Measurements from ENCODE around the gene APOL6. TPM values are rescaled to one million over a fixed set of nuclear protein-coding genes. Genes with fewer than 3 reads are reported as not detected.

The APOL6 gene
- total and polyA plus RNA-seq, 2 donors (not counting 3 experiments of a cell fraction or from before 2014, with no cell fraction given): 0.33 to 3.0 TPM

DNA sequence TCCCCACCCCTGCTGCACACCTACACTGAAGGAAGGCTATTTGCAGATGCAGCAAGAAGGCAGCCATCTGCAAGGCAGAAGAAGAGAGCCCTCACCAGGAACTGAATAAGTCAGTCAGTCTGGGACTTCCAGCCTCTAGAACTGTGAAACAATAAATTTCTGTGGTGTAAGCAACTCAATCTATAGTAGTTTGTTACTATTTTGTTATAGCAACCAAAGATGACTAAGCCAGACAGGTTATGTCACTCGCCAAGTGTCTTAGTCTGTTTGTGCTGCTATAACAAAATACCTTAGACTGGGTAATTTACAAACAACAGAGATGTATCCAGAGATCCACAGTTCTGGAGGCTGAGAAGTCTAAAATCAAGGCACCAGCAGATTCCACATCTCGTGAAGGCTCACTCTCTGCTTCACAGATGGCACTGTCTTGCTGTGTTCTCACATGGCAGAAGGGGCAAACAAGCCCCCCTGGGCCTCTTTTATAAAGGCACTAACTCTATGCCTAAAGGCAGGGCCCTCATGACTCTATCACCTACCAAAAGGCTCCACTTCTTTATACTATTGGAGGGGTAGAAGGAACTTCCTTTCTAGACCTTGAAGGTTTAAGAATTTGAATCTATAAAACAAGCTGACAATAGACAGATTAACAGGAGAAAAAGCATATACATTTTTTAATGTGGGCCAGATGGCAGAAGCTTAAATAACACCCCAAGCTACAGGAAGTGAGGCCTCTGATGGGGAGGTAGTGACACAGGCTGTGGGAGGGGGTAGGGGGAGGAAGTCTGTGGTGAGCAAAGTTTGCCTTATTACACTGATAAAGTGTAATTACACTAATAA is 12.3 kb downstream of the APOL6 start:
- Histone ChIP-seq H4K20me1 (replicated peaks; ENCODE audit: control insufficient read depth, extremely low read depth, insufficient read depth, low read length) (no peaks in the 10 kb centered on the region), H3K4me1 (ENCODE audit: control insufficient read depth, extremely low read depth, insufficient read depth, low read length) (peaks cover 4% of the 10 kb centered on the region), H3K36me3 (ENCODE audit: control insufficient read depth in 2 of 2, extremely low read depth in 1 of 2, insufficient read depth in 2 of 2, low read length in 2 of 2) (no peaks in the 10 kb centered on the region), H3K4me3 (replicated peaks in 1 of 3; ENCODE audit: insufficient read depth in 1 of 3, low read depth in 1 of 3, low read length in 3 of 3) (no peak overlapping the region), H3K9me1 (replicated peaks; ENCODE audit: control insufficient read depth, extremely low read depth, insufficient read depth, low read length) (no peaks in the 10 kb centered on the region), H3K9ac (replicated peaks; ENCODE audit: extremely low read depth, insufficient read depth, low read length) (no peak overlapping the region), H3K79me2 (ENCODE audit: control insufficient read depth, insufficient read depth, low read length) (no peaks in the 10 kb centered on the region), H3K27me3 (ENCODE audit: control insufficient read depth in 2 of 2, insufficient read depth in 2 of 2, low read length in 2 of 2) (no peaks in the 10 kb centered on the region), H3K4me2 (ENCODE audit: insufficient read depth, low read length) (no peak overlapping the region), H3K27ac (ENCODE audit: insufficient read depth, low read depth, low read length) (peak overlapping the region; percentile 18), H3K9me3 (replicated peaks; ENCODE audit: control insufficient read depth, insufficient read depth, low read length) (no peaks in the 10 kb centered on the region), H2AFZ (ENCODE audit: low read depth, low read length) (peak overlapping the region; percentile 6)
- no TSS peak for BruUV-seq (replicated peaks)
- DNase-seq (ENCODE audit: low read depth, low spot score): no peak
- FAIRE-seq: no peak
- CTCF ChIA-PET: no interaction called here
- intact Hi-C loops (cut with micrococcal nuclease) (no loop called here), dilution Hi-C loops (cut with MboI; ENCODE audit: extremely low pct_ligation_motif_present, low sequenced_read_pairs) (no loop called here)
- POLR2A ChIA-PET: interaction anchor here (0.6 kb wide), 1 partner anchor 11 kb away, joined by 3 read pairs; no protein-coding TSS in a partner anchor
- TF ChIP-seq, protein P1, sequence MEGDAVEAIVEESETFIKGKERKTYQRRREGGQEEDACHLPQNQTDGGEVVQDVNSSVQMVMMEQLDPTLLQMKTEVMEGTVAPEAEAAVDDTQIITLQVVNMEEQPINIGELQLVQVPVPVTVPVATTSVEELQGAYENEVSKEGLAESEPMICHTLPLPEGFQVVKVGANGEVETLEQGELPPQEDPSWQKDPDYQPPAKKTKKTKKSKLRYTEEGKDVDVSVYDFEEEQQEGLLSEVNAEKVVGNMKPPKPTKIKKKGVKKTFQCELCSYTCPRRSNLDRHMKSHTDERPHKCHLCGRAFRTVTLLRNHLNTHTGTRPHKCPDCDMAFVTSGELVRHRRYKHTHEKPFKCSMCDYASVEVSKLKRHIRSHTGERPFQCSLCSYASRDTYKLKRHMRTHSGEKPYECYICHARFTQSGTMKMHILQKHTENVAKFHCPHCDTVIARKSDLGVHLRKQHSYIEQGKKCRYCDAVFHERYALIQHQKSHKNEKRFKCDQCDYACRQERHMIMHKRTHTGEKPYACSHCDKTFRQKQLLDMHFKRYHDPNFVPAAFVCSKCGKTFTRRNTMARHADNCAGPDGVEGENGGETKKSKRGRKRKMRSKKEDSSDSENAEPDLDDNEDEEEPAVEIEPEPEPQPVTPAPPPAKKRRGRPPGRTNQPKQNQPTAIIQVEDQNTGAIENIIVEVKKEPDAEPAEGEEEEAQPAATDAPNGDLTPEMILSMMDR (IDR thresholded peaks at IDR 0.05; ENCODE audit: extremely low read depth in 1 of 2, insufficient read depth in 1 of 2, low read depth in 1 of 2, low read length in 2 of 2): no peak

DNA sequence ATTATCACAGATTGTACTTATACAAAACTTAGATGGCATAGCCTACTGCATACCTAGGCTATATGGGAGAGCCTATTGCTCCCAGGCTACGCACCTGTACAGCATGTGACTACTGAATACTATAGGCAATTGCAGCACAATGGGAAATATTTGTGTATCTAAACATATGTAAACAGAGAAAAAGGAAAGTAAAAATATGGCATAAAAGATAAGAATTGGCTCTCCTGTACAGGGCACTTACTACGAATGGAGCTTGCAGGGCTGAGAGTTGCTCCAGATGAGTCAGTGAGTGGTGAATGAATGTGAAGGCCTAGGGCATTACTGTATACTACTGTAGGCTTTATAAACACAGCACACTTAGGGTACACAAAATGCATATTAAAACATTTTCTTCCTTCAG is 13.2 kb downstream of the APOL6 start:
- TF ChIP-seq FOS (IDR thresholded peaks at IDR 0.05; ENCODE audit: borderline replicate concordance, insufficient read depth, low read length) (peak; percentile 9), GATA2 (IDR thresholded peaks at IDR 0.05; ENCODE audit: insufficient read depth, insufficient read length, low read depth, low read length) (no peak)
- TF ChIP-seq, protein P2, sequence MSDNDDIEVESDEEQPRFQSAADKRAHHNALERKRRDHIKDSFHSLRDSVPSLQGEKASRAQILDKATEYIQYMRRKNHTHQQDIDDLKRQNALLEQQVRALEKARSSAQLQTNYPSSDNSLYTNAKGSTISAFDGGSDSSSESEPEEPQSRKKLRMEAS (IDR thresholded peaks at IDR 0.05; ENCODE audit: insufficient read depth, insufficient read length): no peak
- no peaks in the 10 kb centered on the region for H3K79me2 ChIP-seq (ENCODE audit: control insufficient read depth, insufficient read depth, low read length)
- H3K9me3 ChIP-seq (replicated peaks; ENCODE audit: control insufficient read depth, insufficient read depth, low read length): no peaks in the 10 kb centered on the region
- no peak for FAIRE-seq
- no TSS peak for BruUV-seq (replicated peaks)
- dilution Hi-C loops (cut with MboI; ENCODE audit: extremely low pct_ligation_motif_present, low sequenced_read_pairs): no loop called here
- no peaks in the 10 kb centered on the region for H3K9me1 ChIP-seq (replicated peaks; ENCODE audit: control insufficient read depth, extremely low read depth, insufficient read depth, low read length)
- H2AFZ ChIP-seq (ENCODE audit: low read depth, low read length): no peak overlapping the region
- no peak overlapping the region for H3K27ac ChIP-seq (ENCODE audit: insufficient read depth, low read depth, low read length)
- no peak overlapping the region for H3K9ac ChIP-seq (replicated peaks; ENCODE audit: extremely low read depth, insufficient read depth, low read length)
- no peak overlapping the region for H3K4me2 ChIP-seq (ENCODE audit: insufficient read depth, low read length)
- no peaks in the 10 kb centered on the region for H3K36me3 ChIP-seq (ENCODE audit: control insufficient read depth in 2 of 2, extremely low read depth in 1 of 2, insufficient read depth in 2 of 2, low read length in 2 of 2)
- DNase-seq (ENCODE audit: low read depth, low spot score): no peak
- no peaks in the 10 kb centered on the region for H4K20me1 ChIP-seq (replicated peaks; ENCODE audit: control insufficient read depth, extremely low read depth, insufficient read depth, low read length)
- CTCF ChIA-PET: no interaction called here
- no peaks in the 10 kb centered on the region for H3K27me3 ChIP-seq (ENCODE audit: control insufficient read depth in 2 of 2, insufficient read depth in 2 of 2, low read length in 2 of 2)
- peaks cover 4% of the 10 kb centered on the region for H3K4me1 ChIP-seq (ENCODE audit: control insufficient read depth, extremely low read depth, insufficient read depth, low read length)
- no peak overlapping the region for H3K4me3 ChIP-seq (replicated peaks in 1 of 3; ENCODE audit: insufficient read depth in 1 of 3, low read depth in 1 of 3, low read length in 3 of 3)
- POLR2A ChIA-PET: interaction anchor here (0.6 kb wide), 1 partner anchor 12 kb away, joined by 3 read pairs; no protein-coding TSS in a partner anchor
- intact Hi-C loops (cut with micrococcal nuclease): no loop called here
